ENCODE measurements around the gene ITPR1. TPM values are rescaled to one million over a fixed set of nuclear protein-coding genes. Genes with fewer than 3 reads are reported as not detected.

The ITPR1 gene
- total RNA-seq, 4 donors from 2014 or later, result 15.3 to 50.2 (median 28.7) TPM

DNA sequence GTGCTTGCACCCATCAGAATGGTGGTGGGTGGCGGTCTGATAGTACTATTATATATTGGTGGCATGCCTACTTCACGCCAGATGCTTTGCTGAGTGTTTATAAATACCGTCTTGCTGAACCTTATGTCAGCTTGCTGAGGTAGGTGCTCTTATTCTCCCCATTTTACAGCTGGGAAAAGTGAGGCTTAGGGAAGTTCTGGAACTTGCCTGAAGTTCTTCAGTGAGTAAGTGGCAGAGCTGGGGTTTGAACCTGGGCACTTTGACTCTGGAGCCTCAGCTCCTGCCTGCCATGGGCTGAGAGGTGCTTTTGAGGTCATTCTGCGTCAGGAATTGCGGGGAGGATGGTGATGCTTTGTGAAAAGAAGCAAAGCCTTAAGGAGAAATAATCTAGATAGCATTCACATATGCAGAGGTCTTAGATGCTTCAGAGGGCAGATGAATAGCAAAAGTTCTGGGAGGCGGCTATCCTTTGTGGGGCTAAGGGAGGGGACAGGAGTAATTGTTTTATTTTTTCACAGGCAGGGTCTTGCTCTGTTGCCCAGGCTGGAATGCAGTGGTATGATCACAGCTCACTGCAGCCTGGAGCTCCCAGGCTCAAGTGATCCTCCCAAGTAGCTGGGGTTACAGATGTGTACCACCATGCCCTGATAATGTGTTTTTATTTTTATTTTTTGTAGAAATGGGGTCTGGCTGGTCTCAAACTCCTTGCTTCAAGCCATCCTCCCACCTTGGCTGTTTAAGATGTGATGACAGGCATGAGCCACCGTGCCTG is 18.5 kb downstream of the ITPR1 start:
- Histone ChIP-seq H3K9me3 (no peaks in the 10 kb centered on the region), H3K4me1 (peaks cover 4 to 21% (median 8%) of the 10 kb centered on the region in 4 donors), H3K36me3 (no peaks in the 10 kb centered on the region), H3K27ac (no peak overlapping the region), H3K27me3 (no peaks in the 10 kb centered on the region), H3K4me3 (no peak overlapping the region)
- TF ChIP-seq POLR2AphosphoS5 (IDR thresholded peaks at IDR 0.05), result no peak
- TF ChIP-seq, protein P1, sequence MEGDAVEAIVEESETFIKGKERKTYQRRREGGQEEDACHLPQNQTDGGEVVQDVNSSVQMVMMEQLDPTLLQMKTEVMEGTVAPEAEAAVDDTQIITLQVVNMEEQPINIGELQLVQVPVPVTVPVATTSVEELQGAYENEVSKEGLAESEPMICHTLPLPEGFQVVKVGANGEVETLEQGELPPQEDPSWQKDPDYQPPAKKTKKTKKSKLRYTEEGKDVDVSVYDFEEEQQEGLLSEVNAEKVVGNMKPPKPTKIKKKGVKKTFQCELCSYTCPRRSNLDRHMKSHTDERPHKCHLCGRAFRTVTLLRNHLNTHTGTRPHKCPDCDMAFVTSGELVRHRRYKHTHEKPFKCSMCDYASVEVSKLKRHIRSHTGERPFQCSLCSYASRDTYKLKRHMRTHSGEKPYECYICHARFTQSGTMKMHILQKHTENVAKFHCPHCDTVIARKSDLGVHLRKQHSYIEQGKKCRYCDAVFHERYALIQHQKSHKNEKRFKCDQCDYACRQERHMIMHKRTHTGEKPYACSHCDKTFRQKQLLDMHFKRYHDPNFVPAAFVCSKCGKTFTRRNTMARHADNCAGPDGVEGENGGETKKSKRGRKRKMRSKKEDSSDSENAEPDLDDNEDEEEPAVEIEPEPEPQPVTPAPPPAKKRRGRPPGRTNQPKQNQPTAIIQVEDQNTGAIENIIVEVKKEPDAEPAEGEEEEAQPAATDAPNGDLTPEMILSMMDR (IDR thresholded peaks at IDR 0.05), result no peak
- TF ChIP-seq POLR2A (IDR thresholded peaks at IDR 0.05), result no peak
- TF ChIP-seq EP300 (IDR thresholded peaks at IDR 0.05; ENCODE audit: low read depth), result no peak
- intact Hi-C loops (cut with DNase I; ENCODE audit: low total_unique reads) (no loop called here), in situ Hi-C loops (cut with MboI; ENCODE audit: low pct_ligation_motif_present in 1 of 4, low pct_unique_long_range_greater_than_20kb in 1 of 4, low sequenced_read_pairs in 3 of 4) (no loop called here)
- DNase-seq, result no peak
- whole genome bisulfite sequencing, 2 donors (ENCODE audit: low coverage in 1 of 2), result 83% methylated on average over 7 of the region's 7 CpGs; no CpG with 5 or more reads in 1 of the 2 donors

- no peak overlapping the region for H3K4me3 ChIP-seq
- intact Hi-C loops (cut with DNase I; ENCODE audit: low total_unique reads), result no loop called here
- WGBS, 2 donors (ENCODE audit: low coverage in 1 of 2), result 75 to 87% methylated on average over 5 to 15 of the region's 15 CpGs
- H3K9me3 ChIP-seq, result no peaks in the 10 kb centered on the region
- in situ Hi-C loops (cut with MboI; ENCODE audit: low pct_ligation_motif_present in 1 of 4, low pct_unique_long_range_greater_than_20kb in 1 of 4, low sequenced_read_pairs in 3 of 4), result no loop called here
- peaks cover 0 to 13% (median 0%) of the 10 kb centered on the region in 4 donors for H3K4me1 ChIP-seq
- TF ChIP-seq, protein P1 (IDR thresholded peaks at IDR 0.05), result no peak
- TF ChIP-seq POLR2AphosphoS5 (IDR thresholded peaks at IDR 0.05) (no peak), POLR2A (IDR thresholded peaks at IDR 0.05) (no peak), EP300 (IDR thresholded peaks at IDR 0.05; ENCODE audit: low read depth) (no peak)
- H3K27me3 ChIP-seq, result no peaks in the 10 kb centered on the region
- H3K27ac ChIP-seq, result no peak overlapping the region
- no peak for DNase-seq
- no peaks in the 10 kb centered on the region for H3K36me3 ChIP-seq
Observed at GRCh38 chr3:4512895-4513616, 19.9 kb downstream of the ITPR1 start.

DNA sequence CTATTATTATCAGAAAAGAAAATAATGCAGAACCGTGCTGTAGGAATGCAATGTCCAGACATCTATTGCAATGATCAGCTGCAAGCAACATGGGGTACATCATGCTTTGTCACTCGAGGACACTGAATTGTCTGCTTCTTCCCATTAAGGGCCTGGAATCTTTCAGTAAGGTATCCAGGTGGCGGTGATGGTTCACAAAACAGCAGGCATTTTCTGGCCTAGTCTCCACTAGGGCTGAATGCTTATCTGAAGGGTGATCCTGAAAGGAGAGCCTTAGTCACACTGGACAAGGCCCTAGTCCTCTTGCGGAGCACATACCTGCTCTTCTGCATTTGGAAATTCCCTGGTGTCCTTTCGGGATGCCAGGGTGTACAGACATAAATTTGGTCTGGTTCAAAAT is 21.2 kb downstream of the ITPR1 start:
- intact Hi-C loops (cut with DNase I; ENCODE audit: low total_unique reads) (no loop called here), in situ Hi-C loops (cut with MboI; ENCODE audit: low pct_ligation_motif_present in 1 of 4, low pct_unique_long_range_greater_than_20kb in 1 of 4, low sequenced_read_pairs in 3 of 4) (no loop called here)
- Histone ChIP-seq H3K36me3 (no peaks in the 10 kb centered on the region), H3K27ac (no peak overlapping the region), H3K4me3 (no peak overlapping the region), H3K27me3 (no peaks in the 10 kb centered on the region), H3K4me1 (peaks cover 0 to 19% (median 0%) of the 10 kb centered on the region in 4 donors), H3K9me3 (no peaks in the 10 kb centered on the region)
- no peak for DNase-seq
- TF ChIP-seq, protein P1 (IDR thresholded peaks at IDR 0.05), result no peak
- no peak for TF ChIP-seq POLR2AphosphoS5 (IDR thresholded peaks at IDR 0.05)
- TF ChIP-seq POLR2A (IDR thresholded peaks at IDR 0.05), result no peak
- no peak for TF ChIP-seq EP300 (IDR thresholded peaks at IDR 0.05; ENCODE audit: low read depth)
- 86 to 95% methylated on average over 1 to 5 of the region's 5 CpGs for whole genome bisulfite sequencing, 2 donors (ENCODE audit: low coverage in 1 of 2)

- H3K27ac ChIP-seq, result no peak overlapping the region
- in situ Hi-C loops (cut with MboI; ENCODE audit: low pct_ligation_motif_present in 1 of 4, low pct_unique_long_range_greater_than_20kb in 1 of 4, low sequenced_read_pairs in 3 of 4) (no loop called here), intact Hi-C loops (cut with DNase I; ENCODE audit: low total_unique reads) (no loop called here)
- no peak overlapping the region for H3K4me3 ChIP-seq
- TF ChIP-seq POLR2AphosphoS5 (IDR thresholded peaks at IDR 0.05) (no peak), EP300 (IDR thresholded peaks at IDR 0.05; ENCODE audit: low read depth) (no peak), POLR2A (IDR thresholded peaks at IDR 0.05) (no peak)
- TF ChIP-seq, protein P1 (IDR thresholded peaks at IDR 0.05), result no peak
- no peaks in the 10 kb centered on the region for H3K36me3 ChIP-seq
- no peak for DNase-seq
- H3K27me3 ChIP-seq, result no peaks in the 10 kb centered on the region
- H3K9me3 ChIP-seq, result no peaks in the 10 kb centered on the region
- WGBS, 2 donors (ENCODE audit: low coverage in 1 of 2), result 70 to 74% methylated on average over 1 of the region's 1 CpG
- H3K4me1 ChIP-seq, result peaks cover 0 to 20% (median 0%) of the 10 kb centered on the region in 4 donors
Observed at GRCh38 chr3:4514916-4515315, 21.8 kb downstream of the ITPR1 start.
